MCF 10A (cell line): ENCODE data around the gene KCNT1. TPM values are rescaled to one million over a fixed set of nuclear protein-coding genes. Genes with fewer than 3 reads are reported as not detected.

Experiments used
- BruUV-seq: library from RNA; stranded (reverse); fragments of 400-500 nt; replicated peaks from 2 replicates; lab custom pipeline; 2021; lab: Mats Ljungman, UMichigan
- CTCF ChIA-PET: fragments of 300-600 bp; sonication (Branson Sonifier 250); formaldehyde crosslinking; extraction: SDS; loops from one replicate; lab custom pipeline; 2021; ENCODE audit warnings: antibody characterized with exemption, inconsistent platforms; lab: Yijun Ruan, JAX
- POLR2A ChIA-PET: fragments of 300-600, 350-650 bp; sonication (Branson Sonifier 250); formaldehyde crosslinking; extraction: SDS; loops from one replicate; lab custom pipeline; 2020; ENCODE audit warnings: antibody characterized with exemption, inconsistent platforms; lab: Yijun Ruan, JAX
- DNase-seq: peaks from one replicate; pipeline ENCODE4 v3.0.0-alpha.2; 2018; ENCODE audit not compliant: unreplicated experiment
- H3K27ac Mint-ChIP-seq: one replicate; pipeline ENCODE4 v1.8.0; 2022; ENCODE audit warnings: mild to moderate bottlenecking, low read depth, mixed read lengths; ENCODE audit not compliant: unreplicated experiment
- H3K27me3 Mint-ChIP-seq: one replicate; pipeline ENCODE4 v1.8.0; 2022; ENCODE audit warnings: mixed read lengths; ENCODE audit not compliant: insufficient read depth, unreplicated experiment
- H3K36me3 Mint-ChIP-seq: one replicate; pipeline ENCODE4 v1.8.0; 2022; ENCODE audit warnings: mild to moderate bottlenecking, moderate library complexity, mixed read lengths; ENCODE audit not compliant: insufficient read depth, unreplicated experiment
- H3K4me1 Mint-ChIP-seq: one replicate; pipeline ENCODE4 v1.8.0; 2022; ENCODE audit warnings: mixed read lengths; ENCODE audit not compliant: insufficient read depth, unreplicated experiment
- H3K4me3 Mint-ChIP-seq: one replicate; pipeline ENCODE4 v1.8.0; 2022; ENCODE audit warnings: mild to moderate bottlenecking, moderate library complexity, mixed read lengths; ENCODE audit not compliant: unreplicated experiment
- H3K9me3 Mint-ChIP-seq: one replicate; pipeline ENCODE4 v1.8.0; 2022; ENCODE audit warnings: mixed read lengths; ENCODE audit not compliant: unreplicated experiment
- CTCF ChIP-seq: fragments of 200-600 bp; IDR thresholded peaks from one replicate; pipeline ENCODE4 v1.8.0; 2022; ENCODE audit warnings: antibody characterized with exemption, mild to moderate bottlenecking; ENCODE audit not compliant: unreplicated experiment
- intact Hi-C: fragments of 100-400 bp; cut with micrococcal nuclease; formaldehyde crosslinking; loops from 2 replicates; pipeline ENCODE4 v1.14.1; 2022
- total RNA-seq: library from RNA; stranded (reverse); gene quantifications from 2 replicates; pipeline ENCODE4 v1.2.3, GENCODE V29; 2022

The KCNT1 gene
- total RNA-seq, 1 experiment from 2014 or later: not detected

- intact Hi-C loops: no loop called here
- no peaks in the 10 kb centered on the region for H3K4me1 Mint-ChIP-seq
- CTCF ChIA-PET: no interaction called here
- H3K27me3 Mint-ChIP-seq: no peaks in the 10 kb centered on the region
- POLR2A ChIA-PET: no interaction called here
- H3K36me3 Mint-ChIP-seq: peaks cover 39% of the 10 kb centered on the region
- BruUV-seq: no TSS peak
- H3K27ac Mint-ChIP-seq: no peak overlapping the region
- H3K4me3 Mint-ChIP-seq: no peak overlapping the region
- no peak for TF ChIP-seq CTCF
- no peaks in the 10 kb centered on the region for H3K9me3 Mint-ChIP-seq
- DNase-seq: no peak
These were observed 111.0 kb downstream of the KCNT1 start for GRCh38 chr9:135812961-135813360.

GRCh38 chr9:135813671-135814290 lies 111.8 kb downstream of the KCNT1 start:
- CTCF ChIA-PET: no interaction called here
- no peak for DNase-seq
- H3K4me1 Mint-ChIP-seq: no peaks in the 10 kb centered on the region
- no peak for TF ChIP-seq CTCF
- no peaks in the 10 kb centered on the region for H3K9me3 Mint-ChIP-seq
- intact Hi-C loops: no loop called here
- H3K27ac Mint-ChIP-seq: no peak overlapping the region
- H3K27me3 Mint-ChIP-seq: no peaks in the 10 kb centered on the region
- H3K36me3 Mint-ChIP-seq: peaks cover 47% of the 10 kb centered on the region
- BruUV-seq: no TSS peak
- POLR2A ChIA-PET: interaction anchor here (0.6 kb wide), 1 partner anchor 17 kb away, joined by 3 read pairs; no protein-coding TSS in a partner anchor
- no peak overlapping the region for H3K4me3 Mint-ChIP-seq

GRCh38 chr9:135814421-135815095 lies 112.6 kb downstream of the KCNT1 start:
- ChIA-PET POLR2A (interaction anchor here (0.7 kb wide), 1 partner anchor 45 kb away, joined by 3 read pairs; no protein-coding TSS in a partner anchor), CTCF (no interaction called here)
- Mint-ChIP-seq H3K36me3 (peaks cover 53% of the 10 kb centered on the region), H3K4me3 (no peak overlapping the region), H3K27ac (no peak overlapping the region), H3K9me3 (no peaks in the 10 kb centered on the region), H3K27me3 (no peaks in the 10 kb centered on the region), H3K4me1 (no peaks in the 10 kb centered on the region)
- TF ChIP-seq CTCF: no peak
- intact Hi-C loops: no loop called here
- no peak for DNase-seq
- BruUV-seq: no TSS peak

- no TSS peak for BruUV-seq
- intact Hi-C loops: no loop called here
- DNase-seq: no peak
- no peaks in the 10 kb centered on the region for H3K4me1 Mint-ChIP-seq
- peaks cover 52% of the 10 kb centered on the region for H3K36me3 Mint-ChIP-seq
- ChIA-PET CTCF (no interaction called here), POLR2A (interaction anchor here (0.7 kb wide), 1 partner anchor 44 kb away, joined by 3 read pairs; no protein-coding TSS in a partner anchor)
- no peaks in the 10 kb centered on the region for H3K27me3 Mint-ChIP-seq
- no peak overlapping the region for H3K4me3 Mint-ChIP-seq
- no peak for TF ChIP-seq CTCF
- H3K27ac Mint-ChIP-seq: no peak overlapping the region
- no peaks in the 10 kb centered on the region for H3K9me3 Mint-ChIP-seq
These were observed 113.4 kb downstream of the KCNT1 start for GRCh38 chr9:135815413-135815812.
